B cell (primary cell): ENCODE measurements around the gene FKBP2.

Source experiments
- EZH2 ChIP-seq: IDR thresholded peaks from 2 replicates; pipeline ENCODE4 v1.6.1; 2012; ENCODE audit warnings: borderline replicate concordance, low read depth, mild to moderate bottlenecking, moderate library complexity, low read length; ENCODE audit not compliant: insufficient read depth, poor library complexity, severe bottlenecking
- TF ChIP-seq, protein P1 (sequence below): fragments of 200-600 bp; IDR thresholded peaks from one replicate; pipeline ENCODE4 v1.8.0; 2022; ENCODE audit warnings: antibody characterized with exemption, mild to moderate bottlenecking

DNA sequence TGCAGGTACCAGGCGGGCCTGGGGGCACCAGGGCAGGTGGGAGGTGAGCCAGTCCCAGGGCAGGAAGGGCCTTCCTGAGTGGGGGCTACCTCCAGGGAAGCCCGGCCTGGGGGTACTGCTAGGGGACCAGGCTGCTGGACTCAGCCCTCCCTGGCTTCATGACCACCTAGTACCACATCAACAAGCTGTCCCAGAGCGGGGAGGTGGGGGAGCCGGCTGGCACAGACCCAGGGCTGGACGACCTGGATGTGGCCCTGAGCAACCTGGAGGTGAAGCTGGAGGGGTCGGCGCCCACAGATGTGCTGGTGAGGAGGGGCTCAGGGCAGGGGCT lies 21.6 kb upstream of the FKBP2 start:
- TF ChIP-seq, protein P1, sequence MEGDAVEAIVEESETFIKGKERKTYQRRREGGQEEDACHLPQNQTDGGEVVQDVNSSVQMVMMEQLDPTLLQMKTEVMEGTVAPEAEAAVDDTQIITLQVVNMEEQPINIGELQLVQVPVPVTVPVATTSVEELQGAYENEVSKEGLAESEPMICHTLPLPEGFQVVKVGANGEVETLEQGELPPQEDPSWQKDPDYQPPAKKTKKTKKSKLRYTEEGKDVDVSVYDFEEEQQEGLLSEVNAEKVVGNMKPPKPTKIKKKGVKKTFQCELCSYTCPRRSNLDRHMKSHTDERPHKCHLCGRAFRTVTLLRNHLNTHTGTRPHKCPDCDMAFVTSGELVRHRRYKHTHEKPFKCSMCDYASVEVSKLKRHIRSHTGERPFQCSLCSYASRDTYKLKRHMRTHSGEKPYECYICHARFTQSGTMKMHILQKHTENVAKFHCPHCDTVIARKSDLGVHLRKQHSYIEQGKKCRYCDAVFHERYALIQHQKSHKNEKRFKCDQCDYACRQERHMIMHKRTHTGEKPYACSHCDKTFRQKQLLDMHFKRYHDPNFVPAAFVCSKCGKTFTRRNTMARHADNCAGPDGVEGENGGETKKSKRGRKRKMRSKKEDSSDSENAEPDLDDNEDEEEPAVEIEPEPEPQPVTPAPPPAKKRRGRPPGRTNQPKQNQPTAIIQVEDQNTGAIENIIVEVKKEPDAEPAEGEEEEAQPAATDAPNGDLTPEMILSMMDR: no peak
- no peak for TF ChIP-seq EZH2
